ENCODE measurements around the gene ZNF500. TPM values are rescaled to one million over a fixed set of nuclear protein-coding genes. Genes with fewer than 3 reads are reported as not detected.

The ZNF500 gene
- total RNA-seq, 2 donors from 2014 or later = 29.2 to 33.8 TPM

GRCh38 chr16:4800290-4801041 is 33.5 kb upstream of the ZNF500 start:
- Histone ChIP-seq H3K4me3 (no peak overlapping the region), H3K27ac (peak overlapping the region; percentile 22 to 51), H3K36me3 (peaks cover 0 to 14% of the 10 kb centered on the region in 2 donors), H3K4me1 (replicated peaks) (peaks cover 13% of the 10 kb centered on the region), H3K27me3 (replicated peaks; ENCODE audit: insufficient read depth) (no peaks in the 10 kb centered on the region), H3K9me3 (no peaks in the 10 kb centered on the region)
- DNase-seq (ENCODE audit: low spot score) = peak; percentile 58
- intact Hi-C loops (cut with DNase I) = loop anchor here (10.0 kb wide), 1 partner anchor 66 kb away; the partner anchor contains the start of genes ANKS3 and DNAAF8
- TF ChIP-seq POLR2AphosphoS5 (IDR thresholded peaks at IDR 0.05) (peak; percentile 34), POLR2A (IDR thresholded peaks at IDR 0.05) (no peak)
- TF ChIP-seq, protein P1, sequence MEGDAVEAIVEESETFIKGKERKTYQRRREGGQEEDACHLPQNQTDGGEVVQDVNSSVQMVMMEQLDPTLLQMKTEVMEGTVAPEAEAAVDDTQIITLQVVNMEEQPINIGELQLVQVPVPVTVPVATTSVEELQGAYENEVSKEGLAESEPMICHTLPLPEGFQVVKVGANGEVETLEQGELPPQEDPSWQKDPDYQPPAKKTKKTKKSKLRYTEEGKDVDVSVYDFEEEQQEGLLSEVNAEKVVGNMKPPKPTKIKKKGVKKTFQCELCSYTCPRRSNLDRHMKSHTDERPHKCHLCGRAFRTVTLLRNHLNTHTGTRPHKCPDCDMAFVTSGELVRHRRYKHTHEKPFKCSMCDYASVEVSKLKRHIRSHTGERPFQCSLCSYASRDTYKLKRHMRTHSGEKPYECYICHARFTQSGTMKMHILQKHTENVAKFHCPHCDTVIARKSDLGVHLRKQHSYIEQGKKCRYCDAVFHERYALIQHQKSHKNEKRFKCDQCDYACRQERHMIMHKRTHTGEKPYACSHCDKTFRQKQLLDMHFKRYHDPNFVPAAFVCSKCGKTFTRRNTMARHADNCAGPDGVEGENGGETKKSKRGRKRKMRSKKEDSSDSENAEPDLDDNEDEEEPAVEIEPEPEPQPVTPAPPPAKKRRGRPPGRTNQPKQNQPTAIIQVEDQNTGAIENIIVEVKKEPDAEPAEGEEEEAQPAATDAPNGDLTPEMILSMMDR (IDR thresholded peaks at IDR 0.05) = no peak
- 54% methylated on average over 17 of the region's 17 CpGs for WGBS

GRCh38 chr16:4799171-4799855 is 32.4 kb upstream of the ZNF500 start:
- Histone ChIP-seq H3K36me3 (peaks cover 0 to 3% of the 10 kb centered on the region in 2 donors), H3K4me3 (no peak overlapping the region), H3K9me3 (no peaks in the 10 kb centered on the region), H3K27ac (no peak overlapping the region), H3K27me3 (replicated peaks; ENCODE audit: insufficient read depth) (no peaks in the 10 kb centered on the region), H3K4me1 (replicated peaks) (peaks cover 13% of the 10 kb centered on the region)
- intact Hi-C loops (cut with DNase I) = no loop called here
- DNase-seq (ENCODE audit: low spot score) = no peak
- WGBS = 93% methylated on average over 19 of the region's 19 CpGs
- TF ChIP-seq POLR2AphosphoS5 (IDR thresholded peaks at IDR 0.05) = no peak
- no peak for TF ChIP-seq POLR2A (IDR thresholded peaks at IDR 0.05)
- TF ChIP-seq, protein P1 (IDR thresholded peaks at IDR 0.05) = no peak

- Histone ChIP-seq H3K4me3 (no peak overlapping the region), H3K36me3 (no peaks in the 10 kb centered on the region), H3K27me3 (replicated peaks; ENCODE audit: insufficient read depth) (no peaks in the 10 kb centered on the region), H3K4me1 (replicated peaks) (peaks cover 11% of the 10 kb centered on the region), H3K9me3 (no peaks in the 10 kb centered on the region), H3K27ac (no peak overlapping the region)
- intact Hi-C loops (cut with DNase I) = no loop called here
- TF ChIP-seq POLR2A (IDR thresholded peaks at IDR 0.05) = no peak
- TF ChIP-seq POLR2AphosphoS5 (IDR thresholded peaks at IDR 0.05) = no peak
- TF ChIP-seq, protein P1 (IDR thresholded peaks at IDR 0.05) = no peak
- no peak for DNase-seq (ENCODE audit: low spot score)
- WGBS = 87% methylated on average over 8 of the region's 16 CpGs
These were observed 31.5 kb upstream of the ZNF500 start for GRCh38 chr16:4798456-4798855.

GRCh38 chr16:4797805-4798252 is 30.9 kb upstream of the ZNF500 start:
- no peak overlapping the region for H3K4me3 ChIP-seq
- peaks cover 8% of the 10 kb centered on the region for H3K4me1 ChIP-seq (replicated peaks)
- WGBS = 94% methylated on average over 22 of the region's 22 CpGs
- TF ChIP-seq POLR2A (IDR thresholded peaks at IDR 0.05) (no peak), POLR2AphosphoS5 (IDR thresholded peaks at IDR 0.05) (no peak)
- H3K36me3 ChIP-seq = no peaks in the 10 kb centered on the region
- no peaks in the 10 kb centered on the region for H3K27me3 ChIP-seq (replicated peaks; ENCODE audit: insufficient read depth)
- DNase-seq (ENCODE audit: low spot score) = no peak
- no peaks in the 10 kb centered on the region for H3K9me3 ChIP-seq
- intact Hi-C loops (cut with DNase I) = no loop called here
- H3K27ac ChIP-seq = no peak overlapping the region

- Histone ChIP-seq H3K36me3 (no peaks in the 10 kb centered on the region), H3K27me3 (replicated peaks; ENCODE audit: insufficient read depth) (no peaks in the 10 kb centered on the region), H3K9me3 (no peaks in the 10 kb centered on the region), H3K4me3 (no peak overlapping the region), H3K4me1 (replicated peaks) (peaks cover 8% of the 10 kb centered on the region), H3K27ac (no peak overlapping the region)
- intact Hi-C loops (cut with DNase I) = no loop called here
- DNase-seq (ENCODE audit: low spot score) = no peak
- 87% methylated on average over 21 of the region's 21 CpGs for WGBS
- TF ChIP-seq, protein P1 (IDR thresholded peaks at IDR 0.05) = no peak
- no peak for TF ChIP-seq POLR2AphosphoS5 (IDR thresholded peaks at IDR 0.05)
These were observed 30.2 kb upstream of the ZNF500 start for GRCh38 chr16:4796982-4797804.

All from prostate gland (tissue), 2 donors.